ENCODE results near the gene STEAP4.

- no peak for TF ChIP-seq CTCF (IDR thresholded peaks at IDR 0.05; ENCODE audit: low read depth, low read length, missing input control)
- no peak for TF ChIP-seq RAD21 (IDR thresholded peaks at IDR 0.05)
- TF ChIP-seq REST (IDR thresholded peaks at IDR 0.05), result no peak
- no peak for TF ChIP-seq JUND (IDR thresholded peaks at IDR 0.05)
- TF ChIP-seq TAF1 (conservative IDR thresholded peaks at IDR 0.05), result no peak
- no peak for TF ChIP-seq EGR1 (IDR thresholded peaks at IDR 0.05; ENCODE audit: low read depth in 2 of 2)
- TF ChIP-seq GABPA (IDR thresholded peaks at IDR 0.05 in 1 of 2, conservative IDR thresholded peaks at IDR 0.05 in 1 of 2), result no peak
- no peak for TF ChIP-seq ATF3 (IDR thresholded peaks at IDR 0.05)
- TF ChIP-seq YY1 (IDR thresholded peaks at IDR 0.05), result no peak
- TF ChIP-seq MAX (IDR thresholded peaks at IDR 0.05), result no peak
- TF ChIP-seq ZBTB33 (IDR thresholded peaks at IDR 0.05), result no peak
- no peak for TF ChIP-seq HNF4A (conservative IDR thresholded peaks at IDR 0.05)
- TF ChIP-seq SP1 (IDR thresholded peaks at IDR 0.05), result no peak
- no peak for TF ChIP-seq RXRA (IDR thresholded peaks at IDR 0.05)
Observed at GRCh38 chr7:88254721-88255424, 51.8 kb downstream of the STEAP4 start.

Measured in liver (tissue), 3 donors.